Right lung (tissue), 5 donors: Measurements from ENCODE around the gene CDH26. TPM values are rescaled to one million over a fixed set of nuclear protein-coding genes. Genes with fewer than 3 reads are reported as not detected.

ENCODE experiments used
- DNase-seq, 2 donors: peaks; one replicate each; pipeline ENCODE4 v3.0.0-alpha.2; 2013
- polyA plus RNA-seq, 5 donors: library from polyadenylated mRNA; unstranded; fragments of 120-200 nt; gene quantifications; one replicate each; pipeline versions ENCODE4 v1.2.1 to v1.2.3, GENCODE V29; 2013; ENCODE audit warnings: inconsistent platforms in 1 of 5, low replicate concordance in 1 of 5; ENCODE audit not compliant: insufficient read length in 5 of 5, insufficient read depth in 1 of 5

The CDH26 gene
- polyA plus RNA-seq, 5 donors: 1.6 to 2.6 (median 2.2) TPM

- no peak for DNase-seq
These were observed 102.4 kb downstream of the CDH26 start for GRCh38 chr20:60060593-60060992.

GRCh38 chr20:60062431-60063047 lies 104.3 kb downstream of the CDH26 start:
- DNase-seq: no peak

- peak; percentile 68 to 76 for DNase-seq
These were observed 104.8 kb downstream of the CDH26 start for GRCh38 chr20:60063048-60063451.

GRCh38 chr20:60063739-60064380 lies 105.6 kb downstream of the CDH26 start:
- DNase-seq: no peak

Other genes with a start within 250 kb of the CDH26 start
- 10 to 100 TPM in 2 of 5 donors, 1 to 10 TPM in 3; 7.9 to 15.4 (median 8.6) TPM for gene SYCP2, start 24.8 kb upstream of the CDH26 start, polyA plus RNA-seq
- gene PPP1R3D, start 18.1 kb upstream of the CDH26 start, polyA plus RNA-seq: 1 to 10 TPM; 4.6 to 5.8 (median 5.2) TPM
- 10 to 100 TPM; 16.4 to 30.1 (median 20.9) TPM for gene FAM217B, start 18.0 kb upstream of the CDH26 start, polyA plus RNA-seq